ENCODE measurements around the gene PRRG3.

DNA sequence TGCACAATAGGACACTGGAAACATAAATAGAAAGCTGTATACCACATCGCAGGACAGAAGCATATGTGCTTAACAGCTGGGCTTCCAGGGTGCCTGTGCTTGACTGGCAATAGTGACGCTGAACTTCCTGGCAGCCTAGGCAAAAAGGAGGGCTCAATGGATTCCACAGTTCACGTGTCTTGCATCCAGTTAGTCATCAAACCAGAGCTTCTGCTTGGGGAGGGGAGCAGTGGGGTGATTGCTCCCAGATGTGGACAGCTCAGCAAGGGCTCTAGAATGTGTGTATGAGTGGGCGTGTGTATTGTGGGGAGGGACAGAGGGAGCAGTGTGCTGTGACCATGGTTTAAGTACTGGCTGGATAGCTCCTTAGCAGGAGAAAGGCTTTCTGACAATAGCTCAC, 2.3 kb downstream of the PRRG3 start:
- TF ChIP-seq, protein P1, sequence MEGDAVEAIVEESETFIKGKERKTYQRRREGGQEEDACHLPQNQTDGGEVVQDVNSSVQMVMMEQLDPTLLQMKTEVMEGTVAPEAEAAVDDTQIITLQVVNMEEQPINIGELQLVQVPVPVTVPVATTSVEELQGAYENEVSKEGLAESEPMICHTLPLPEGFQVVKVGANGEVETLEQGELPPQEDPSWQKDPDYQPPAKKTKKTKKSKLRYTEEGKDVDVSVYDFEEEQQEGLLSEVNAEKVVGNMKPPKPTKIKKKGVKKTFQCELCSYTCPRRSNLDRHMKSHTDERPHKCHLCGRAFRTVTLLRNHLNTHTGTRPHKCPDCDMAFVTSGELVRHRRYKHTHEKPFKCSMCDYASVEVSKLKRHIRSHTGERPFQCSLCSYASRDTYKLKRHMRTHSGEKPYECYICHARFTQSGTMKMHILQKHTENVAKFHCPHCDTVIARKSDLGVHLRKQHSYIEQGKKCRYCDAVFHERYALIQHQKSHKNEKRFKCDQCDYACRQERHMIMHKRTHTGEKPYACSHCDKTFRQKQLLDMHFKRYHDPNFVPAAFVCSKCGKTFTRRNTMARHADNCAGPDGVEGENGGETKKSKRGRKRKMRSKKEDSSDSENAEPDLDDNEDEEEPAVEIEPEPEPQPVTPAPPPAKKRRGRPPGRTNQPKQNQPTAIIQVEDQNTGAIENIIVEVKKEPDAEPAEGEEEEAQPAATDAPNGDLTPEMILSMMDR (conservative IDR thresholded peaks at IDR 0.05), result no peak
- no peak for TF ChIP-seq ZFX (IDR thresholded peaks at IDR 0.05)

Data from C4-2B (cell line).